CD8-positive, alpha-beta memory T cell (primary cell): ENCODE results near the gene MYH16. TPM values are rescaled to one million over a fixed set of nuclear protein-coding genes. Genes with fewer than 3 reads are reported as not detected.
"Not testable (repeated sequence)": the region's sequence is repeated elsewhere in the genome, so short reads cannot be mapped to it uniquely, and the experiment has no call there.

Experiments
- CTCF ChIA-PET: fragments of 350-600 bp; sonication (Branson Sonifier 250); formaldehyde crosslinking; loops from one replicate; lab custom pipeline; 2021; ENCODE audit warnings: antibody characterized with exemption; lab: Charles Lee
- POLR2A ChIA-PET: fragments of 350-600 bp; sonication (Branson Sonifier 250); formaldehyde crosslinking; loops from one replicate; lab custom pipeline; 2021; ENCODE audit warnings: antibody characterized with exemption; lab: Charles Lee
- DNase-seq, 5 donors: peaks; one replicate each; pipeline versions ENCODE4 v3.0.0 to v3.0.0-alpha.2; 2020 to 2022; ENCODE audit warnings: mixed read lengths in 1 of 5
- H3K27ac ChIP-seq: one replicate; pipeline ENCODE4 v1.7.0; 2013; ENCODE audit warnings: low read depth, mild to moderate bottlenecking, low read length, moderate library complexity
- H3K27me3 ChIP-seq: 2 replicates; pipeline ENCODE4 v1.7.0; 2013; ENCODE audit warnings: low read length, mild to moderate bottlenecking; ENCODE audit not compliant: insufficient read depth, poor library complexity, severe bottlenecking
- H3K36me3 ChIP-seq: 2 replicates; pipeline ENCODE4 v1.7.0; 2013; ENCODE audit warnings: mild to moderate bottlenecking, low read length, moderate library complexity; ENCODE audit not compliant: insufficient read depth
- H3K4me1 ChIP-seq: 2 replicates; pipeline ENCODE4 v1.7.0; 2013; ENCODE audit warnings: mild to moderate bottlenecking, low read length, moderate library complexity; ENCODE audit not compliant: insufficient read depth
- H3K4me3 ChIP-seq: 2 replicates; pipeline ENCODE4 v1.7.0; 2013; ENCODE audit warnings: mild to moderate bottlenecking, low read length
- H3K9me3 ChIP-seq: 2 replicates; pipeline ENCODE4 v1.7.0; 2013; ENCODE audit warnings: mild to moderate bottlenecking, low read length
- H3K27ac Mint-ChIP-seq, 8 donors: one replicate each; pipeline ENCODE4 v1.8.0; 2020 to 2021; ENCODE audit warnings: mixed read lengths in 8 of 8, mild to moderate bottlenecking in 6 of 8, inconsistent platforms in 3 of 8, moderate library complexity in 3 of 8
- H3K27me3 Mint-ChIP-seq, 2 donors: one replicate each; pipeline ENCODE4 v1.8.0; 2020 to 2021; ENCODE audit warnings: mixed read lengths in 2 of 2, mild to moderate bottlenecking in 1 of 2, moderate library complexity in 1 of 2
- H3K36me3 Mint-ChIP-seq, 3 donors: one replicate each; pipeline ENCODE4 v1.8.0; 2020 to 2021; ENCODE audit warnings: mixed read lengths in 3 of 3, inconsistent platforms in 1 of 3, mild to moderate bottlenecking in 1 of 3
- H3K4me1 Mint-ChIP-seq, 3 donors: one replicate each; pipeline ENCODE4 v1.8.0; 2020 to 2021; ENCODE audit warnings: mixed read lengths in 3 of 3, inconsistent platforms in 1 of 3, mild to moderate bottlenecking in 1 of 3
- H3K4me3 Mint-ChIP-seq, 7 donors: one replicate each; pipeline ENCODE4 v1.8.0; 2020 to 2021; ENCODE audit warnings: mixed read lengths in 7 of 7, mild to moderate bottlenecking in 6 of 7, moderate library complexity in 4 of 7, inconsistent platforms in 2 of 7
- H3K9me3 Mint-ChIP-seq, 5 donors: one replicate each; pipeline ENCODE4 v1.8.0; 2020 to 2022; ENCODE audit warnings: mixed read lengths in 5 of 5, mild to moderate bottlenecking in 3 of 5, moderate library complexity in 2 of 5, inconsistent platforms in 1 of 5
- polyA plus RNA-seq: library from polyadenylated mRNA; unstranded; fragments of 300-500 nt; fragmentation: Illumina TruSeq; gene quantifications from one replicate; pipeline ENCODE4 v1.2.3, GENCODE V29; 2021
- total RNA-seq, 2 experiments: library from RNA; stranded (reverse); gene quantifications; one replicate each; pipeline ENCODE4 v1.2.3, GENCODE V29; 2021

Gene MYH16
- total and polyA plus RNA-seq, 3 experiments from 2014 or later = not detected

- POLR2A ChIA-PET, CTCF ChIA-PET, H3K4me3 ChIP-seq, H3K27ac ChIP-seq, H3K9me3 Mint-ChIP-seq, DNase-seq, H3K36me3 Mint-ChIP-seq, H3K36me3 ChIP-seq, H3K4me1 ChIP-seq, H3K27ac Mint-ChIP-seq, H3K4me3 Mint-ChIP-seq, H3K27me3 ChIP-seq, H3K9me3 ChIP-seq, H3K4me1 Mint-ChIP-seq: not testable (repeated sequence)
- H3K27me3 Mint-ChIP-seq = peaks cover 13 to 17% of the 10 kb centered on the region in 2 donors
Measured at GRCh38 chr7:99237876-99238275, 34.8 kb upstream of the MYH16 start.

- Histone ChIP-seq H3K27ac (no peak overlapping the region), H3K4me3 (no peak overlapping the region), H3K36me3 (no peaks in the 10 kb centered on the region), H3K27me3 (no peaks in the 10 kb centered on the region), H3K9me3 (no peaks in the 10 kb centered on the region), H3K4me1 (no peaks in the 10 kb centered on the region)
- no peak for DNase-seq
- Mint-ChIP-seq H3K36me3 (no peaks in the 10 kb centered on the region), H3K27me3 (peaks cover 12 to 17% of the 10 kb centered on the region in 2 donors), H3K4me3 (no peak overlapping the region), H3K9me3 (peaks cover 0 to 5% (median 0%) of the 10 kb centered on the region in 5 donors), H3K4me1 (no peaks in the 10 kb centered on the region), H3K27ac (no peak overlapping the region)
- ChIA-PET CTCF (no interaction called here), POLR2A (no interaction called here)
Measured at GRCh38 chr7:99238558-99239341, 33.9 kb upstream of the MYH16 start.

DNA sequence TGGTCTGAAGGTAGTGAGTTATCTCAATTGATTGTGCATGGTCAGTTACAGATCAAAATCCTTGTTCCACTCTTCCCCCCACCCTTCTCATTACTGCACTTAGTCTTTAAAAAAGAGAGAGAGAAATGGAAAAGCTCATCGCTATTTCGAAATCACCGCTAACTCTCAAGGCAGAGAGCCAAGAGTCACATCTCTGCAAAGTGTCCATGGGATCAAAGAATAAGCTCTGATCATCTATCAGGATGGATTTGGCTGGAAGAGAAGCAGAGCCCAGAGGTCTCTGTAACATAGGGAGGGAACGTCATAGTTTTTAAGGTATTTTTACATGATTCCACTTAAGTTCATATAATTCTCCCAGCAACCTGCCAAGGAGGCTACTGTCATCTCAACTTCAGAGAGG, 30.0 kb upstream of the MYH16 start:
- no peaks in the 10 kb centered on the region for H3K36me3 ChIP-seq
- Mint-ChIP-seq H3K4me3 (no peak overlapping the region), H3K4me1 (no peaks in the 10 kb centered on the region), H3K27me3 (peaks cover 14 to 24% of the 10 kb centered on the region in 2 donors), H3K27ac (no peak overlapping the region), H3K9me3 (no peaks in the 10 kb centered on the region), H3K36me3 (no peaks in the 10 kb centered on the region)
- ChIA-PET CTCF (no interaction called here), POLR2A (no interaction called here)
- no peaks in the 10 kb centered on the region for H3K4me1 ChIP-seq
- H3K9me3 ChIP-seq = no peaks in the 10 kb centered on the region
- DNase-seq = no peak
- no peak overlapping the region for H3K4me3 ChIP-seq
- no peak overlapping the region for H3K27ac ChIP-seq
- H3K27me3 ChIP-seq = no peaks in the 10 kb centered on the region

GRCh38 chr7:99243751-99244337, 28.8 kb upstream of the MYH16 start:
- Histone ChIP-seq H3K9me3 (no peaks in the 10 kb centered on the region), H3K4me1 (no peaks in the 10 kb centered on the region), H3K27ac (no peak overlapping the region), H3K36me3 (no peaks in the 10 kb centered on the region), H3K4me3 (no peak overlapping the region), H3K27me3 (no peaks in the 10 kb centered on the region)
- DNase-seq = no peak
- H3K4me1 Mint-ChIP-seq = no peaks in the 10 kb centered on the region
- H3K9me3 Mint-ChIP-seq = no peaks in the 10 kb centered on the region
- H3K27ac Mint-ChIP-seq = no peak overlapping the region
- H3K4me3 Mint-ChIP-seq = no peak overlapping the region
- H3K27me3 Mint-ChIP-seq = peaks cover 17 to 27% of the 10 kb centered on the region in 2 donors
- ChIA-PET CTCF (no interaction called here), POLR2A (no interaction called here)
- no peaks in the 10 kb centered on the region for H3K36me3 Mint-ChIP-seq

GRCh38 chr7:99244939-99245338, 27.7 kb upstream of the MYH16 start:
- Mint-ChIP-seq H3K27ac (no peak overlapping the region), H3K27me3 (peaks cover 19 to 27% of the 10 kb centered on the region in 2 donors), H3K36me3 (no peaks in the 10 kb centered on the region), H3K4me3 (no peak overlapping the region), H3K4me1 (no peaks in the 10 kb centered on the region), H3K9me3 (no peaks in the 10 kb centered on the region)
- ChIA-PET POLR2A (no interaction called here), CTCF (no interaction called here)
- no peaks in the 10 kb centered on the region for H3K27me3 ChIP-seq
- H3K9me3 ChIP-seq = no peaks in the 10 kb centered on the region
- no peak overlapping the region for H3K27ac ChIP-seq
- H3K4me1 ChIP-seq = no peaks in the 10 kb centered on the region
- H3K36me3 ChIP-seq = no peaks in the 10 kb centered on the region
- H3K4me3 ChIP-seq = no peak overlapping the region
- no peak for DNase-seq

- H3K4me3 Mint-ChIP-seq = no peak overlapping the region
- no peaks in the 10 kb centered on the region for H3K9me3 Mint-ChIP-seq
- Histone ChIP-seq H3K4me1 (no peaks in the 10 kb centered on the region), H3K27ac (no peak overlapping the region), H3K9me3 (no peaks in the 10 kb centered on the region), H3K27me3 (no peaks in the 10 kb centered on the region), H3K36me3 (no peaks in the 10 kb centered on the region), H3K4me3 (no peak overlapping the region)
- POLR2A ChIA-PET = no interaction called here
- no peaks in the 10 kb centered on the region for H3K36me3 Mint-ChIP-seq
- CTCF ChIA-PET = no interaction called here
- peaks cover 10 to 27% of the 10 kb centered on the region in 2 donors for H3K27me3 Mint-ChIP-seq
- no peak for DNase-seq
- no peaks in the 10 kb centered on the region for H3K4me1 Mint-ChIP-seq
- H3K27ac Mint-ChIP-seq = no peak overlapping the region
Measured at GRCh38 chr7:99248391-99249095, 24.1 kb upstream of the MYH16 start.

- no peak overlapping the region for H3K4me3 Mint-ChIP-seq
- H3K27ac ChIP-seq = no peak overlapping the region
- DNase-seq = no peak
- H3K4me1 Mint-ChIP-seq = no peaks in the 10 kb centered on the region
- no peaks in the 10 kb centered on the region for H3K36me3 ChIP-seq
- no peaks in the 10 kb centered on the region for H3K9me3 Mint-ChIP-seq
- no peaks in the 10 kb centered on the region for H3K9me3 ChIP-seq
- ChIA-PET POLR2A (no interaction called here), CTCF (no interaction called here)
- H3K27me3 Mint-ChIP-seq = peaks cover 8 to 27% of the 10 kb centered on the region in 2 donors
- H3K27ac Mint-ChIP-seq = no peak overlapping the region
- no peaks in the 10 kb centered on the region for H3K36me3 Mint-ChIP-seq
- no peaks in the 10 kb centered on the region for H3K27me3 ChIP-seq
- no peak overlapping the region for H3K4me3 ChIP-seq
- no peaks in the 10 kb centered on the region for H3K4me1 ChIP-seq
Measured at GRCh38 chr7:99249985-99250575, 22.6 kb upstream of the MYH16 start.
